Keratinocyte (primary cell): Measurements from ENCODE around the gene CRYAA. TPM values are rescaled to one million over a fixed set of nuclear protein-coding genes. Genes with fewer than 3 reads are reported as not detected.
A peak's percentile ranks its signal among the peaks of the same experiment; 100 is the strongest.
"Not testable (repeated sequence)": the region's sequence is repeated elsewhere in the genome, so short reads cannot be mapped to it uniquely, and the experiment has no call there.

Experiments
- DNase-seq: peaks from one replicate; pipeline ENCODE4 v3.0.0-alpha.2; 2011; ENCODE audit warnings: low read depth, missing footprints, low spot score
- FAIRE-seq: peaks from 2 replicates; lab custom pipeline; 2011; peaks lifted over from hg19 to GRCh38; lab: Jason Lieb, UNC
- H2AFZ ChIP-seq: 2 replicates; pipeline ENCODE4 v1.6.0; 2012; ENCODE audit warnings: low read length, control low read depth, inconsistent platforms; ENCODE audit not compliant: control insufficient read depth
- H3K27ac ChIP-seq: 2 replicates; pipeline ENCODE4 v1.5.1; 2011; ENCODE audit warnings: low read length; ENCODE audit not compliant: control insufficient read depth, insufficient read depth
- H3K27me3 ChIP-seq: 3 replicates; pipeline ENCODE4 v1.6.0; 2011; ENCODE audit warnings: low read length; ENCODE audit not compliant: control insufficient read depth, insufficient read depth; ENCODE audit errors: extremely low read depth
- H3K36me3 ChIP-seq, 2 experiments: 2 replicates in 1 of 2; 3 replicates in 1 of 2; pipeline ENCODE4 v1.5.1; 2011; ENCODE audit warnings: low read length in 2 of 2, mild to moderate bottlenecking in 1 of 2; ENCODE audit not compliant: control insufficient read depth in 2 of 2, insufficient read depth in 2 of 2; ENCODE audit errors: extremely low read depth in 1 of 2
- H3K4me1 ChIP-seq: 3 replicates; pipeline ENCODE4 v1.5.1; 2011; ENCODE audit warnings: low read length; ENCODE audit not compliant: control insufficient read depth, insufficient read depth; ENCODE audit errors: extremely low read depth
- H3K4me2 ChIP-seq: 3 replicates; pipeline ENCODE4 v1.6.0; 2011; ENCODE audit warnings: low read depth, low read length; ENCODE audit not compliant: control insufficient read depth, insufficient read depth; ENCODE audit errors: extremely low read depth
- H3K4me3 ChIP-seq, 3 experiments: fragments of 200-600 bp in 1 of 3; sonication (generic) in 1 of 3; 2 replicates in 2 of 3; 3 replicates in 1 of 3; pipeline ENCODE4 v1.5.1; 2011 to 2016; ENCODE audit warnings: low read length in 3 of 3, mild to moderate bottlenecking in 3 of 3, control low read depth in 2 of 3, inconsistent platforms in 1 of 3, low read depth in 1 of 3, mixed read lengths in 1 of 3, mixed run types in 1 of 3, moderate library complexity in 1 of 3; ENCODE audit not compliant: control insufficient read depth in 2 of 3, insufficient read depth in 2 of 3; ENCODE audit errors: extremely low read depth in 1 of 3
- H3K79me2 ChIP-seq: 2 replicates; pipeline ENCODE4 v1.6.0; 2012; ENCODE audit warnings: low read length; ENCODE audit not compliant: control insufficient read depth, insufficient read depth
- H3K9ac ChIP-seq: 3 replicates; pipeline ENCODE4 v1.6.0; 2011; ENCODE audit warnings: low read length; ENCODE audit not compliant: control insufficient read depth, insufficient read depth; ENCODE audit errors: extremely low read depth
- H3K9me1 ChIP-seq: 3 replicates; pipeline ENCODE4 v1.6.0; 2011; ENCODE audit warnings: low read length; ENCODE audit not compliant: control insufficient read depth, insufficient read depth; ENCODE audit errors: extremely low read depth
- H3K9me3 ChIP-seq: 2 replicates; pipeline ENCODE4 v1.5.1; 2012; ENCODE audit warnings: low read depth, low read length; ENCODE audit not compliant: control insufficient read depth
- H4K20me1 ChIP-seq: 3 replicates; pipeline ENCODE4 v1.6.0; 2011; ENCODE audit warnings: low read length; ENCODE audit not compliant: control insufficient read depth, insufficient read depth; ENCODE audit errors: extremely low read depth
- dilution Hi-C: fragments of 300-500 bp; cut with MboI; formaldehyde crosslinking; loops from one replicate; pipeline ENCODE4 v1.7.0; 2020; ENCODE audit warnings: low sequenced_read_pairs; ENCODE audit not compliant: extremely low pct_ligation_motif_present
- polyA plus RNA-seq, 5 experiments: library from polyadenylated mRNA; depleted of rRNA in 3 of 5; stranded (reverse) in 3 of 5; stranded (forward) in 1 of 5; unstranded in 1 of 5; fragments of >200 nt; gene quantifications; 1 replicate in 1 of 5; 2 replicates in 3 of 5; 3 replicates in 1 of 5; pipeline versions ENCODE4 v1.2.1 to v1.2.3, GENCODE V29; 2011 to 2012; ENCODE audit warnings: missing spikeins in 2 of 5, low read depth in 1 of 5, low replicate concordance in 1 of 5

Gene CRYAA
- polyA plus RNA-seq, 1 donor (not counting 4 experiments of a cell fraction or from before 2014, with no cell fraction given), result not detected

DNA sequence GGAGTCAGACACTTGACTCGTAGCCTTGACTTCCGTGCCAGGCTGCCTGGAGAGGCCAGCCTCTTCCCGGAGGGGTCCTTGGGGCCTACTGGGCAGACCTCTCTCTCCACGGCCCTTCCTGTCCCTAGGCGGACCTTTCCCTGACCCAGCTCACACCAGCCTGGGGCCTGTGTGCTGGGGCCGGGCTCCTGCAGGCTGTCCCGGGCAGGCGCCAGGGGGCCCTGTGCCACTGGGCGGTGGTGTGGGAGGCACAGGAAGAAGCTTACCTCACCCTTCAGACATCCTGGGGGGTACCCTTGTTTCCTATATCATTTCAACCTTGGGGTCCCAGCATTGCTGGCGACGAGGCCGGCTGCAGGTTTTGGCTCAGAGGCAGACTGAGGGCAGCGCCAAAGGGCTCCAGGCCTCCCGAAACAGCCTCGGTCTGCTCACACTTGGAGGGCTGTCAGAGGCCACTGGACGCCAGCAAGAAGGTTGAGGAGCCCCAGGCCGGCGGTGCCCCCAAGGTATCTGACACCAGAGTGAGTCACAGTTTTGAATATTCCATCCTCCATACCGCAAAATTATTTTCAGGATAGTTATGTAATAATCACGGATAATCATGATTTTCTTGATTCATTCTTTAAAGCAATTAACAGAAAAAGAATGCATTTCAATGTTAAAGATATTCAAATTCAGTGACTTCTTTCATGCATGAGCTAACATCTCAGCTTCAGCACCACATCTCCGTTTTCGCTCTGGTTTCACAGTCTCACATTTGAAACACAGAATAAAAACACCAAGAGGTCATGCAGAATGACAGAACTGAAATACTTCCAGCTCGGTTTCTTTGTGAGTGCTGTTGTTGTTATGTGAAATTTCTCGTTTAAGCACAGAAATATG lies 6.7 kb upstream of the CRYAA start:
- H3K79me2 ChIP-seq, FAIRE-seq, H3K27ac ChIP-seq, H3K9ac ChIP-seq, H3K4me1 ChIP-seq, H3K9me3 ChIP-seq, H4K20me1 ChIP-seq, H2AFZ ChIP-seq, H3K27me3 ChIP-seq, H3K36me3 ChIP-seq, H3K9me1 ChIP-seq, dilution Hi-C loops, H3K4me3 ChIP-seq, H3K4me2 ChIP-seq, DNase-seq: not testable (repeated sequence)

DNA sequence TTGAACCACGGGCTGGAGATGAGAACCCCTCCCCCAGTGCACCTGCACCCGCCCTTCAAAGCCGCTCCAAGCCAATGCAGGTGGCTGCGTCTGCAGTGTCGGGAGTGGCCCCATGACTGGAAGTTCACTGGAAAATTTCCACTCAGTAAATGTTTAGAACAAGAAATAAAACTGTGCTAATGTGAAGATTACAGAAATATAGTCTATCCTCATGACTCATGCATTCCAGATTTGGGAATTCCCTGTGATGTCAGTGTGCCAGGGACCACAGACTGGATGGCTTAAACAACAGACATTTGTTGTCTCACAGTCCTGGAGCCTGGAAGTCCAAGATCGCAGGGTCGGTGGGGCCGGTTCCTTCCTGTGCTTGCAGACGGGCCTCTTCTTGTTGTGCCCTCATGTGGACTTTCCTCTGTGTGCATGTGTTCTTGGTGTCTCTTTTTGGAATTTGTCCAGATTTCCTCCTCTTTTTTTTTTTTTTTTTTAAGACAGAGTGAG lies 6.1 kb upstream of the CRYAA start:
- H3K9me1 ChIP-seq, H3K27me3 ChIP-seq, H2AFZ ChIP-seq, H3K4me2 ChIP-seq, H3K79me2 ChIP-seq, H3K4me1 ChIP-seq, H3K4me3 ChIP-seq, H4K20me1 ChIP-seq, DNase-seq, H3K27ac ChIP-seq, H3K36me3 ChIP-seq, H3K9ac ChIP-seq, dilution Hi-C loops, H3K9me3 ChIP-seq: not testable (repeated sequence)
- peak; percentile 94 for FAIRE-seq

DNA sequence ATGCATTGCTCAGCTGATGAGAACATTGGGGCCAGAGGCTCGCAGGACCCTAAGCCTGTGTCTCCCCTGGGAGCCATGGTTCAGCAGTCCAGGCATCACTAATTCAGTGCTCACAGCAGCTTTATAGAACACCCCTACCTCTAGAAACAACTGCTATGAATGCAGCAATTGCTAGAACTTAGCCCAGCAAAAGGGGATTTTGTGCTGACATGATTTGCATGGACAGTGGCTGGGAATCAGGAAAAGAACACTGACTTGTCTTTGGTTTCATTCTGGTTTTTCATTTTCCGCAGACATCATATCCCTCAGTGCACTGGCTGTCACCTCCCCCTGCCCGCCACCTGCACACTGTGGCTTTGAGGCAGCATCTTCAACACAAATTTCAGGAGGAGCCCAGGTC lies 4.0 kb upstream of the CRYAA start:
- H2AFZ ChIP-seq, dilution Hi-C loops, H3K36me3 ChIP-seq, H3K27ac ChIP-seq, H3K4me2 ChIP-seq, H3K27me3 ChIP-seq, H3K9ac ChIP-seq, H3K4me1 ChIP-seq, FAIRE-seq, H3K4me3 ChIP-seq, H3K79me2 ChIP-seq, H3K9me3 ChIP-seq, H4K20me1 ChIP-seq, H3K9me1 ChIP-seq, DNase-seq: not testable (repeated sequence)

DNA sequence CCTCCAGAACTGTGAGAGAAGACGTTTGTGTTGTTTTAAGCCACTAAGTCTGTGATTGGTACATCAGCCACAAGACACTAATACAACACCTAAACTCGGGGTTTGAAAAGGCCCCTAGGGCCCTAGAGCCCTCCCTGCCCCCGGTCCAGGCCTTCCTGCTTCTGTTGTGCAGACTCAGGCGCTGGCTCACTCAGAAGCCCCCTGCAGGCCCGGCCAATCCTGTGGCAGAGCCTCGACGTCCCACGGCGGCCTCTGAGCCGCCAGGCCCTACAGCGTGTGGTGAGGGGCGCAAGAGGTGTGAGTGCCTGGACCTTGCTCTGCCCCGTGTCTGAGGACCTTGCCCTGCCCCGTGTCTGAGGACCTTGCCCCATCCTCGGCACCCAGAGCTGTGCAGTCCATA lies 3.1 kb upstream of the CRYAA start:
- dilution Hi-C loops, FAIRE-seq, H3K9me3 ChIP-seq: not testable (repeated sequence)

More for the DNA sequence above, 3.1 kb upstream of the CRYAA start:
- not testable (repeated sequence) for H3K36me3 ChIP-seq, H2AFZ ChIP-seq, H4K20me1 ChIP-seq, H3K27me3 ChIP-seq, H3K27ac ChIP-seq, H3K9ac ChIP-seq, H3K4me2 ChIP-seq, H3K4me3 ChIP-seq, H3K79me2 ChIP-seq, H3K4me1 ChIP-seq, H3K9me1 ChIP-seq, DNase-seq
